ENCODE data around the gene SYNE2. TPM values are rescaled to one million over a fixed set of nuclear protein-coding genes. Genes with fewer than 3 reads are reported as not detected.

SYNE2 gene
- total RNA-seq, 1 donor from 2014 or later: 36.6 TPM

- Histone ChIP-seq H3K4me3 (ENCODE audit: low read depth, low read length) (no peak overlapping the region), H3K27me3 (ENCODE audit: control insufficient read depth, insufficient read depth, low read length) (no peaks in the 10 kb centered on the region)
- no peak for FAIRE-seq
Observed at GRCh38 chr14:64005822-64006221, 153.0 kb downstream of the SYNE2 start.

GRCh38 chr14:64008016-64008415 is 155.2 kb downstream of the SYNE2 start:
- H3K4me3 ChIP-seq (ENCODE audit: low read depth, low read length): no peak overlapping the region
- peaks cover 4% of the 10 kb centered on the region for H3K36me3 ChIP-seq (ENCODE audit: control insufficient read depth, insufficient read depth, low read length)
- DNase-seq (ENCODE audit: low read depth) (no peak), FAIRE-seq (no peak)
- TF ChIP-seq CTCF (IDR thresholded peaks at IDR 0.05; ENCODE audit: insufficient read depth, low read length, severe bottlenecking): no peak
- no peaks in the 10 kb centered on the region for H3K27me3 ChIP-seq (ENCODE audit: control insufficient read depth, insufficient read depth, low read length)

More at GRCh38 chr14:64005822-64006221, 153.0 kb downstream of the SYNE2 start:
- peaks cover 3% of the 10 kb centered on the region for H3K36me3 ChIP-seq (ENCODE audit: control insufficient read depth, insufficient read depth, low read length)
- DNase-seq (ENCODE audit: low read depth): no peak
- TF ChIP-seq CTCF (IDR thresholded peaks at IDR 0.05; ENCODE audit: insufficient read depth, low read length, severe bottlenecking): no peak

GRCh38 chr14:64012003-64012402 is 159.2 kb downstream of the SYNE2 start:
- peaks cover 1% of the 10 kb centered on the region for H3K36me3 ChIP-seq (ENCODE audit: control insufficient read depth, insufficient read depth, low read length)

GRCh38 chr14:64012720-64013119 is 159.9 kb downstream of the SYNE2 start:
- Histone ChIP-seq H3K27me3 (ENCODE audit: control insufficient read depth, insufficient read depth, low read length) (no peaks in the 10 kb centered on the region), H3K4me3 (ENCODE audit: low read depth, low read length) (no peak overlapping the region), H3K36me3 (ENCODE audit: control insufficient read depth, insufficient read depth, low read length) (peaks cover 1% of the 10 kb centered on the region)
- DNase-seq (ENCODE audit: low read depth): no peak
- no peak for TF ChIP-seq CTCF (IDR thresholded peaks at IDR 0.05; ENCODE audit: insufficient read depth, low read length, severe bottlenecking)
- FAIRE-seq: no peak

More at GRCh38 chr14:64012003-64012402, 159.2 kb downstream of the SYNE2 start:
- no peak overlapping the region for H3K4me3 ChIP-seq (ENCODE audit: low read depth, low read length)
- no peak for TF ChIP-seq CTCF (IDR thresholded peaks at IDR 0.05; ENCODE audit: insufficient read depth, low read length, severe bottlenecking)
- no peaks in the 10 kb centered on the region for H3K27me3 ChIP-seq (ENCODE audit: control insufficient read depth, insufficient read depth, low read length)
- DNase-seq (ENCODE audit: low read depth): no peak
- no peak for FAIRE-seq

GRCh38 chr14:64025479-64025878 is 172.7 kb downstream of the SYNE2 start:
- Histone ChIP-seq H3K36me3 (ENCODE audit: control insufficient read depth, insufficient read depth, low read length) (peaks cover 4% of the 10 kb centered on the region), H3K4me3 (ENCODE audit: low read depth, low read length) (no peak overlapping the region), H3K27me3 (ENCODE audit: control insufficient read depth, insufficient read depth, low read length) (no peaks in the 10 kb centered on the region)
- no peak for TF ChIP-seq CTCF (IDR thresholded peaks at IDR 0.05; ENCODE audit: insufficient read depth, low read length, severe bottlenecking)
- DNase-seq (ENCODE audit: low read depth) (no peak), FAIRE-seq (no peak)

GRCh38 chr14:64026600-64026999 is 173.8 kb downstream of the SYNE2 start:
- DNase-seq (ENCODE audit: low read depth): no peak
- TF ChIP-seq CTCF (IDR thresholded peaks at IDR 0.05; ENCODE audit: insufficient read depth, low read length, severe bottlenecking): no peak
- no peaks in the 10 kb centered on the region for H3K27me3 ChIP-seq (ENCODE audit: control insufficient read depth, insufficient read depth, low read length)
- no peak overlapping the region for H3K4me3 ChIP-seq (ENCODE audit: low read depth, low read length)
- H3K36me3 ChIP-seq (ENCODE audit: control insufficient read depth, insufficient read depth, low read length): peaks cover 3% of the 10 kb centered on the region
- FAIRE-seq: no peak

Data from bronchial epithelial cell (primary cell).